ENCODE measurements around the gene CYTH3.

- TF ChIP-seq CTCF (IDR thresholded peaks at IDR 0.05) (no peak), ZFX (IDR thresholded peaks at IDR 0.05; ENCODE audit: borderline replicate concordance) (no peak)
Measured at GRCh38 chr7:6179620-6180343, 92.6 kb downstream of the CYTH3 start.

Measured in 22Rv1 (cell line).